Liver (tissue), 9 donors: ENCODE measurements around the gene KLHL15. TPM values are rescaled to one million over a fixed set of nuclear protein-coding genes. Genes with fewer than 3 reads are reported as not detected.

Experiments
- DNase-seq: peaks from one replicate; pipeline ENCODE4 v3.0.0-alpha.2; 2017; ENCODE audit warnings: low spot score
- H3K27ac ChIP-seq, 2 donors: one replicate each; pipeline ENCODE4 v1.7.0; 2013; ENCODE audit warnings: inconsistent platforms in 2 of 2, low read length in 2 of 2, control low read depth in 1 of 2, low read depth in 1 of 2, mild to moderate bottlenecking in 1 of 2
- H3K27me3 ChIP-seq, 4 donors: one replicate each; pipeline versions ENCODE4 v1.6.1 to v1.7.0; 2013; ENCODE audit warnings: low read length in 3 of 4, inconsistent platforms in 1 of 4, mild to moderate bottlenecking in 1 of 4, moderate library complexity in 1 of 4; ENCODE audit not compliant: control insufficient read depth in 4 of 4, insufficient read depth in 4 of 4
- H3K36me3 ChIP-seq, 4 donors: one replicate each; pipeline versions ENCODE4 v1.6.1 to v1.7.0; 2013; ENCODE audit warnings: low read length in 3 of 4, mild to moderate bottlenecking in 3 of 4, low read depth in 1 of 4, moderate library complexity in 1 of 4; ENCODE audit not compliant: control insufficient read depth in 4 of 4, insufficient read depth in 3 of 4
- H3K4me1 ChIP-seq, 4 donors: one replicate each; pipeline versions ENCODE4 v1.6.1 to v1.7.0; 2013; ENCODE audit warnings: low read length in 3 of 4, mild to moderate bottlenecking in 3 of 4, moderate library complexity in 1 of 4; ENCODE audit not compliant: control insufficient read depth in 4 of 4, insufficient read depth in 4 of 4
- H3K4me3 ChIP-seq, 3 donors: one replicate each; pipeline versions ENCODE4 v1.6.1 to v1.7.0; 2013; ENCODE audit warnings: low read length in 3 of 3, control low read depth in 1 of 3, low read depth in 1 of 3, mild to moderate bottlenecking in 1 of 3
- H3K9ac ChIP-seq, 2 donors: one replicate each; pipeline ENCODE4 v1.7.0; 2013; ENCODE audit warnings: low read length in 2 of 2, mild to moderate bottlenecking in 2 of 2, moderate library complexity in 2 of 2, control low read depth in 1 of 2, low read depth in 1 of 2
- H3K9me3 ChIP-seq, 4 donors: one replicate each; pipeline versions ENCODE4 v1.6.1 to v1.7.0; 2013; ENCODE audit warnings: low read length in 3 of 4; ENCODE audit not compliant: control insufficient read depth in 4 of 4
- EGR1 ChIP-seq, 2 donors: IDR thresholded peaks; 2 replicates each; pipeline ENCODE4 v1.6.1; 2016 to 2018; ENCODE audit warnings: antibody characterized with exemption in 2 of 2, low read depth in 2 of 2
- FOXA1 ChIP-seq: IDR thresholded peaks from 2 replicates; pipeline ENCODE4 v1.6.1; 2016; ENCODE audit warnings: antibody characterized with exemption
- FOXA2 ChIP-seq: IDR thresholded peaks from 2 replicates; pipeline ENCODE4 v1.6.1; 2016; ENCODE audit warnings: antibody characterized with exemption
- GABPA ChIP-seq, 2 donors: IDR thresholded peaks in 1 of 2; conservative IDR thresholded peaks in 1 of 2; 2 replicates each; pipeline ENCODE4 v1.6.1; 2016; ENCODE audit warnings: antibody characterized with exemption in 2 of 2, mild to moderate bottlenecking in 1 of 2, moderate library complexity in 1 of 2
- HNF4A ChIP-seq, 2 donors: conservative IDR thresholded peaks; 2 replicates each; pipeline ENCODE4 v1.6.1; 2016; ENCODE audit warnings: antibody characterized with exemption in 2 of 2, mild to moderate bottlenecking in 2 of 2
- HNF4G ChIP-seq: IDR thresholded peaks from 2 replicates; pipeline ENCODE4 v1.6.1; 2016; ENCODE audit warnings: antibody characterized with exemption
- JUND ChIP-seq, 2 donors: IDR thresholded peaks; 2 replicates each; pipeline ENCODE4 v1.6.1; 2016; ENCODE audit warnings: antibody characterized with exemption in 2 of 2
- NR2F2 ChIP-seq: IDR thresholded peaks from 2 replicates; pipeline ENCODE4 v1.6.1; 2016; ENCODE audit warnings: antibody characterized with exemption
- RAD21 ChIP-seq, 2 donors: IDR thresholded peaks; 2 replicates each; pipeline ENCODE4 v1.6.1; 2016; ENCODE audit warnings: antibody characterized with exemption in 2 of 2, mild to moderate bottlenecking in 2 of 2
- RXRA ChIP-seq, 2 donors: IDR thresholded peaks; 2 replicates each; pipeline ENCODE4 v1.6.1; 2017 to 2018; ENCODE audit warnings: antibody characterized with exemption in 2 of 2, mild to moderate bottlenecking in 1 of 2
- SP1 ChIP-seq: IDR thresholded peaks from 2 replicates; pipeline ENCODE4 v1.6.1; 2018; ENCODE audit warnings: antibody characterized with exemption, mild to moderate bottlenecking
- TAF1 ChIP-seq: conservative IDR thresholded peaks from 2 replicates; pipeline ENCODE4 v1.6.1; 2016; ENCODE audit warnings: antibody characterized with exemption, mild to moderate bottlenecking
- YY1 ChIP-seq: IDR thresholded peaks from 2 replicates; pipeline ENCODE4 v1.6.1; 2016; ENCODE audit warnings: antibody characterized with exemption, mild to moderate bottlenecking
- WGBS: extraction: QIAGEN DNeasy Blood & Tissue Kit; methylation state at CpG from one replicate; pipeline ENCODE4 v1.1.7; 2013; 5-methylcytosine and 5-hydroxymethylcytosine counted together
- polyA plus RNA-seq, 2 donors: library from polyadenylated mRNA; stranded (reverse) in 1 of 2; unstranded in 1 of 2; fragments of 200-250 nt in 1 of 2; fragments of >200 nt in 1 of 2; fragmentation: Nextera tagmentation in 1 of 2; extraction: Ambion mirVana in 1 of 2; gene quantifications; one replicate each; pipeline versions ENCODE4 v1.2.1 to v1.2.3, GENCODE V29; 2013 to 2015
- total RNA-seq, 2 donors: library from RNA; depleted of rRNA; stranded (reverse); fragments of >200 nt; gene quantifications; one replicate each; pipeline ENCODE4 v1.2.3, GENCODE V29; 2014
- TF ChIP-seq, protein P1 (sequence below): IDR thresholded peaks from 2 replicates; pipeline ENCODE4 v1.6.1; 2016; ENCODE audit warnings: antibody characterized with exemption
- TF ChIP-seq, protein P2 (sequence below): IDR thresholded peaks from 2 replicates; pipeline ENCODE4 v1.6.1; 2016; ENCODE audit warnings: antibody characterized with exemption
- TF ChIP-seq, protein P3 (sequence below): IDR thresholded peaks from 2 replicates; pipeline ENCODE4 v1.6.1; 2016; ENCODE audit warnings: antibody characterized with exemption, mild to moderate bottlenecking
- TF ChIP-seq, protein P4 (sequence below): IDR thresholded peaks from 2 replicates; pipeline ENCODE4 v1.6.1; 2016; ENCODE audit warnings: antibody characterized with exemption
- TF ChIP-seq, protein P5 (sequence below): fragments of 150-350 bp; IDR thresholded peaks from 2 replicates; pipeline ENCODE4 v1.5.1; 2017; ENCODE audit warnings: improper control_type of control experiment, low read depth, low read length; ENCODE audit not compliant: missing input control
- donor health status: healthy.
- donor health status: healthy.
- donor health status: healthy.
- donor health status: healthy.
- donor health status: healthy.

The KLHL15 gene
- total and polyA plus RNA-seq, 4 donors, result 1.4 to 10.6 (median 6.1) TPM

DNA sequence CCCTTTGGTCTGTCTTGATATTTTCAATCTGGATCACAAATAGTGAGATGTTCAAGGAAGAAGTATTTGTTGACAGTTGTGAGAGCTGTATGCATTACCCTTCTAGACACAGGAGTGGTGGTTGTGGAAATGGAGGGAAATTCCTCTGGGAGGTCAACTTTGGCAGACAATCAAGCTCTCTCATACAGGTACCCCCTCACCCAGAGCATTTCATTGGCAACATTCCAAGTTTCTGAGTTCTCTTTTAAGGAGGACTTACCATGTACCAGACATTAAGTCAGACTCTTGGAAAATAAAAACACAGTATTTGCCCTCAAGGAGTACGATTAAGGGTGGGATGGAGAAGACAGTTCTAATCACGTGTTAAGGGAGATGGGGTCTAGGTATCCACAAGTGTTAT is 45.3 kb downstream of the KLHL15 start:
- Histone ChIP-seq H3K27me3 (no peaks in the 10 kb centered on the region), H3K9me3 (no peaks in the 10 kb centered on the region), H3K27ac (no peak overlapping the region), H3K9ac (no peak overlapping the region), H3K4me3 (no peak overlapping the region), H3K4me1 (no peaks in the 10 kb centered on the region), H3K36me3 (peaks cover 0 to 8% (median under 1%) of the 10 kb centered on the region in 4 donors)
- DNase-seq, result no peak
- no peak for TF ChIP-seq FOXA1
- no peak for TF ChIP-seq EGR1 (IDR thresholded peaks at IDR 0.05; ENCODE audit: low read depth in 2 of 2)
- TF ChIP-seq, protein P1, sequence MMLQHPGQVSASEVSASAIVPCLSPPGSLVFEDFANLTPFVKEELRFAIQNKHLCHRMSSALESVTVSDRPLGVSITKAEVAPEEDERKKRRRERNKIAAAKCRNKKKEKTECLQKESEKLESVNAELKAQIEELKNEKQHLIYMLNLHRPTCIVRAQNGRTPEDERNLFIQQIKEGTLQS, result no peak
- no peak for TF ChIP-seq RXRA (IDR thresholded peaks at IDR 0.05)
- TF ChIP-seq SP1, result no peak
- TF ChIP-seq, protein P2, sequence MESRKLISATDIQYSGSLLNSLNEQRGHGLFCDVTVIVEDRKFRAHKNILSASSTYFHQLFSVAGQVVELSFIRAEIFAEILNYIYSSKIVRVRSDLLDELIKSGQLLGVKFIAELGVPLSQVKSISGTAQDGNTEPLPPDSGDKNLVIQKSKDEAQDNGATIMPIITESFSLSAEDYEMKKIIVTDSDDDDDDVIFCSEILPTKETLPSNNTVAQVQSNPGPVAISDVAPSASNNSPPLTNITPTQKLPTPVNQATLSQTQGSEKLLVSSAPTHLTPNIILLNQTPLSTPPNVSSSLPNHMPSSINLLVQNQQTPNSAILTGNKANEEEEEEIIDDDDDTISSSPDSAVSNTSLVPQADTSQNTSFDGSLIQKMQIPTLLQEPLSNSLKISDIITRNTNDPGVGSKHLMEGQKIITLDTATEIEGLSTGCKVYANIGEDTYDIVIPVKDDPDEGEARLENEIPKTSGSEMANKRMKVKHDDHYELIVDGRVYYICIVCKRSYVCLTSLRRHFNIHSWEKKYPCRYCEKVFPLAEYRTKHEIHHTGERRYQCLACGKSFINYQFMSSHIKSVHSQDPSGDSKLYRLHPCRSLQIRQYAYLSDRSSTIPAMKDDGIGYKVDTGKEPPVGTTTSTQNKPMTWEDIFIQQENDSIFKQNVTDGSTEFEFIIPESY, result no peak
- TF ChIP-seq, protein P3, sequence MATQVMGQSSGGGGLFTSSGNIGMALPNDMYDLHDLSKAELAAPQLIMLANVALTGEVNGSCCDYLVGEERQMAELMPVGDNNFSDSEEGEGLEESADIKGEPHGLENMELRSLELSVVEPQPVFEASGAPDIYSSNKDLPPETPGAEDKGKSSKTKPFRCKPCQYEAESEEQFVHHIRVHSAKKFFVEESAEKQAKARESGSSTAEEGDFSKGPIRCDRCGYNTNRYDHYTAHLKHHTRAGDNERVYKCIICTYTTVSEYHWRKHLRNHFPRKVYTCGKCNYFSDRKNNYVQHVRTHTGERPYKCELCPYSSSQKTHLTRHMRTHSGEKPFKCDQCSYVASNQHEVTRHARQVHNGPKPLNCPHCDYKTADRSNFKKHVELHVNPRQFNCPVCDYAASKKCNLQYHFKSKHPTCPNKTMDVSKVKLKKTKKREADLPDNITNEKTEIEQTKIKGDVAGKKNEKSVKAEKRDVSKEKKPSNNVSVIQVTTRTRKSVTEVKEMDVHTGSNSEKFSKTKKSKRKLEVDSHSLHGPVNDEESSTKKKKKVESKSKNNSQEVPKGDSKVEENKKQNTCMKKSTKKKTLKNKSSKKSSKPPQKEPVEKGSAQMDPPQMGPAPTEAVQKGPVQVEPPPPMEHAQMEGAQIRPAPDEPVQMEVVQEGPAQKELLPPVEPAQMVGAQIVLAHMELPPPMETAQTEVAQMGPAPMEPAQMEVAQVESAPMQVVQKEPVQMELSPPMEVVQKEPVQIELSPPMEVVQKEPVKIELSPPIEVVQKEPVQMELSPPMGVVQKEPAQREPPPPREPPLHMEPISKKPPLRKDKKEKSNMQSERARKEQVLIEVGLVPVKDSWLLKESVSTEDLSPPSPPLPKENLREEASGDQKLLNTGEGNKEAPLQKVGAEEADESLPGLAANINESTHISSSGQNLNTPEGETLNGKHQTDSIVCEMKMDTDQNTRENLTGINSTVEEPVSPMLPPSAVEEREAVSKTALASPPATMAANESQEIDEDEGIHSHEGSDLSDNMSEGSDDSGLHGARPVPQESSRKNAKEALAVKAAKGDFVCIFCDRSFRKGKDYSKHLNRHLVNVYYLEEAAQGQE, result no peak
- no peak for TF ChIP-seq RAD21 (IDR thresholded peaks at IDR 0.05)
- TF ChIP-seq, protein P4, sequence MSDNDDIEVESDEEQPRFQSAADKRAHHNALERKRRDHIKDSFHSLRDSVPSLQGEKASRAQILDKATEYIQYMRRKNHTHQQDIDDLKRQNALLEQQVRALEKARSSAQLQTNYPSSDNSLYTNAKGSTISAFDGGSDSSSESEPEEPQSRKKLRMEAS, result no peak
- TF ChIP-seq FOXA2, result no peak
- TF ChIP-seq HNF4G, result no peak
- TF ChIP-seq YY1, result no peak
- no peak for TF ChIP-seq TAF1
- TF ChIP-seq HNF4A (conservative IDR thresholded peaks at IDR 0.05), result no peak
- TF ChIP-seq JUND (IDR thresholded peaks at IDR 0.05), result no peak
- no peak for TF ChIP-seq GABPA (IDR thresholded peaks at IDR 0.05 in 1 of 2, conservative IDR thresholded peaks at IDR 0.05 in 1 of 2)
- TF ChIP-seq, protein P5, sequence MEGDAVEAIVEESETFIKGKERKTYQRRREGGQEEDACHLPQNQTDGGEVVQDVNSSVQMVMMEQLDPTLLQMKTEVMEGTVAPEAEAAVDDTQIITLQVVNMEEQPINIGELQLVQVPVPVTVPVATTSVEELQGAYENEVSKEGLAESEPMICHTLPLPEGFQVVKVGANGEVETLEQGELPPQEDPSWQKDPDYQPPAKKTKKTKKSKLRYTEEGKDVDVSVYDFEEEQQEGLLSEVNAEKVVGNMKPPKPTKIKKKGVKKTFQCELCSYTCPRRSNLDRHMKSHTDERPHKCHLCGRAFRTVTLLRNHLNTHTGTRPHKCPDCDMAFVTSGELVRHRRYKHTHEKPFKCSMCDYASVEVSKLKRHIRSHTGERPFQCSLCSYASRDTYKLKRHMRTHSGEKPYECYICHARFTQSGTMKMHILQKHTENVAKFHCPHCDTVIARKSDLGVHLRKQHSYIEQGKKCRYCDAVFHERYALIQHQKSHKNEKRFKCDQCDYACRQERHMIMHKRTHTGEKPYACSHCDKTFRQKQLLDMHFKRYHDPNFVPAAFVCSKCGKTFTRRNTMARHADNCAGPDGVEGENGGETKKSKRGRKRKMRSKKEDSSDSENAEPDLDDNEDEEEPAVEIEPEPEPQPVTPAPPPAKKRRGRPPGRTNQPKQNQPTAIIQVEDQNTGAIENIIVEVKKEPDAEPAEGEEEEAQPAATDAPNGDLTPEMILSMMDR, result no peak
- no peak for TF ChIP-seq NR2F2
- 96% methylated on average over 2 of the region's 2 CpGs for WGBS
